ENCODE results near the gene MRTFA. TPM values are rescaled to one million over a fixed set of nuclear protein-coding genes. Genes with fewer than 3 reads are reported as not detected.

The MRTFA gene
- total RNA-seq, 2 experiments from 2014 or later: 47.7 to 66.9 TPM

GRCh38 chr22:40401532-40401931 lies 235.0 kb downstream of the MRTFA start:
- no peak overlapping the region for H3K4me3 ChIP-seq (ENCODE audit: low read depth, low read length, poor library complexity, severe bottlenecking)
- TF ChIP-seq CTCF (conservative IDR thresholded peaks at IDR 0.05; ENCODE audit: low read length) (no peak), EZH2phosphoT487 (IDR thresholded peaks at IDR 0.05; ENCODE audit: borderline replicate concordance, low read depth, low read length) (no peak)
- BruUV-seq (replicated peaks): no TSS peak

GRCh38 chr22:40400159-40400558 lies 236.4 kb downstream of the MRTFA start:
- Histone ChIP-seq H3K4me2 (ENCODE audit: low read length) (peak overlapping the region; percentile 62), H3K9me2 (ENCODE audit: insufficient read depth, low read length) (no peaks in the 10 kb centered on the region), H3K27ac (ENCODE audit: low read depth, low read length, poor library complexity, severe bottlenecking) (peak overlapping the region; percentile 87), H3K9me3 (ENCODE audit: low read length) (no peaks in the 10 kb centered on the region), H3K36me3 (ENCODE audit: insufficient read depth, low read length) (peaks cover 69% of the 10 kb centered on the region), H4K20me1 (ENCODE audit: insufficient read depth, low read length) (no peaks in the 10 kb centered on the region; the same call in 1 of the 2 replicates), H2AFZ (ENCODE audit: low read length) (no peak overlapping the region), H3K4me1 (ENCODE audit: insufficient read depth, low read length, poor library complexity, severe bottlenecking) (peaks cover 49% of the 10 kb centered on the region), H3K79me2 (ENCODE audit: insufficient read depth, low read depth, low read length) (no peaks in the 10 kb centered on the region), H3K4me3 (ENCODE audit: low read depth, low read length, poor library complexity, severe bottlenecking) (peak overlapping the region; percentile 29)
- DNase-seq (ENCODE audit: low spot score): peak; percentile 91
- TF ChIP-seq EZH2phosphoT487 (IDR thresholded peaks at IDR 0.05; ENCODE audit: borderline replicate concordance, low read depth, low read length): no peak
- TF ChIP-seq CTCF (conservative IDR thresholded peaks at IDR 0.05; ENCODE audit: low read length): no peak
- ChIA-PET CTCF (ENCODE audit: unreplicated experiment) (interaction anchor here (0.5 kb wide), 1 partner anchor 16 kb away, joined by 3 read pairs; no protein-coding TSS in a partner anchor), POLR2A (interaction anchor here (1.3 to 2.7 kb wide), 3 partner anchors 15 to 34 kb away, joined by 5 to 13 read pairs (median 5); no protein-coding TSS in a partner anchor)
- no TSS peak for BruUV-seq (replicated peaks)
- intact Hi-C loops (cut with micrococcal nuclease; ENCODE audit: unreplicated experiment): loop anchor here (1.0 kb wide), 3 partner anchors 12 to 36 kb away; no protein-coding TSS in a partner anchor

More at GRCh38 chr22:40401532-40401931, 235.0 kb downstream of the MRTFA start:
- Histone ChIP-seq H3K27ac (ENCODE audit: low read depth, low read length, poor library complexity, severe bottlenecking) (no peak overlapping the region), H3K4me1 (ENCODE audit: insufficient read depth, low read length, poor library complexity, severe bottlenecking) (peaks cover 49% of the 10 kb centered on the region), H3K79me2 (ENCODE audit: insufficient read depth, low read depth, low read length) (no peaks in the 10 kb centered on the region), H3K9me2 (ENCODE audit: insufficient read depth, low read length) (no peaks in the 10 kb centered on the region), H4K20me1 (ENCODE audit: insufficient read depth, low read length) (no peaks in the 10 kb centered on the region; the same call in 1 of the 2 replicates), H3K4me2 (ENCODE audit: low read length) (no peak overlapping the region), H3K36me3 (ENCODE audit: insufficient read depth, low read length) (peaks cover 72% of the 10 kb centered on the region), H2AFZ (ENCODE audit: low read length) (no peak overlapping the region), H3K9me3 (ENCODE audit: low read length) (no peaks in the 10 kb centered on the region)
- POLR2A ChIA-PET: interaction anchor here (0.6 kb wide), 1 partner anchor 165 kb away, joined by 3 read pairs; no protein-coding TSS in a partner anchor
- intact Hi-C loops (cut with micrococcal nuclease; ENCODE audit: unreplicated experiment): no loop called here
- DNase-seq (ENCODE audit: low spot score): no peak
- CTCF ChIA-PET (ENCODE audit: unreplicated experiment): no interaction called here

- intact Hi-C loops (cut with micrococcal nuclease; ENCODE audit: unreplicated experiment): loop anchor here (1.0 kb wide), 3 partner anchors 13 to 37 kb away; no protein-coding TSS in a partner anchor
- BruUV-seq (replicated peaks): no TSS peak
These were observed 236.9 kb downstream of the MRTFA start for GRCh38 chr22:40399621-40400020.

More at GRCh38 chr22:40399621-40400020, 236.9 kb downstream of the MRTFA start:
- Histone ChIP-seq H2AFZ (ENCODE audit: low read length) (no peak overlapping the region), H3K4me2 (ENCODE audit: low read length) (peak overlapping the region; percentile 62), H4K20me1 (ENCODE audit: insufficient read depth, low read length) (no peaks in the 10 kb centered on the region; the same call in 1 of the 2 replicates), H3K4me1 (ENCODE audit: insufficient read depth, low read length, poor library complexity, severe bottlenecking) (peaks cover 53% of the 10 kb centered on the region), H3K79me2 (ENCODE audit: insufficient read depth, low read depth, low read length) (0 out of 2 replicates have a peak, but pooled peaks cover 4% of the 10 kb centered on the region), H3K36me3 (ENCODE audit: insufficient read depth, low read length) (peaks cover 68% of the 10 kb centered on the region), H3K9me2 (ENCODE audit: insufficient read depth, low read length) (no peaks in the 10 kb centered on the region), H3K4me3 (ENCODE audit: low read depth, low read length, poor library complexity, severe bottlenecking) (peak overlapping the region; percentile 29), H3K9me3 (ENCODE audit: low read length) (no peaks in the 10 kb centered on the region), H3K27ac (ENCODE audit: low read depth, low read length, poor library complexity, severe bottlenecking) (peak overlapping the region; percentile 87)
- ChIA-PET CTCF (ENCODE audit: unreplicated experiment) (interaction anchor here (0.7 to 1.2 kb wide), 2 partner anchors 20 to 23 kb away, joined by 3 read pairs; no protein-coding TSS in a partner anchor), POLR2A (interaction anchor here (0.7 to 2.7 kb wide), 7 partner anchors 9 to 80 kb away, joined by 3 to 13 read pairs (median 4); no protein-coding TSS in a partner anchor)
- TF ChIP-seq CTCF (conservative IDR thresholded peaks at IDR 0.05; ENCODE audit: low read length) (0 out of 2 replicates have a peak, but pooled peaks have one; percentile 2), EZH2phosphoT487 (IDR thresholded peaks at IDR 0.05; ENCODE audit: borderline replicate concordance, low read depth, low read length) (no peak)
- DNase-seq (ENCODE audit: low spot score): no peak
